ENCODE measurements around the gene ATP5PF. TPM values are rescaled to one million over a fixed set of nuclear protein-coding genes. Genes with fewer than 3 reads are reported as not detected.
"Not testable (repeated sequence)": the region's sequence is repeated elsewhere in the genome, so short reads cannot be mapped to it uniquely, and the experiment has no call there.

ATP5PF gene
- total RNA-seq (10 to 100 TPM; 35.7 to 41.6 TPM), total RNA-seq (12.4 to 22.7 reads per million in 2 donors)

GRCh38 chr21:25734904-25735645 lies at the start of gene ATP5PF, which contains the start of gene GABPA:
Gene ATP5PF (minus strand): TSS chr21:25734904. CDS start chr21:25729794, 5,110 bp downstream.
Gene GABPA (plus strand): TSS chr21:25734972. CDS start chr21:25741599, 6,627 bp downstream.
- ATAC-seq (peak; percentile 90), DNase-seq (peak; percentile 93 to 96 (median 95))
- peaks cover 5% of the 10 kb centered on the region for H3K36me3 Mint-ChIP-seq (ENCODE audit: low read depth)
- peaks cover 41% of the 10 kb centered on the region for H3K4me1 Mint-ChIP-seq
- no peaks in the 10 kb centered on the region for H3K9me3 ChIP-seq (ENCODE audit: control insufficient read depth, low read length, poor library complexity, severe bottlenecking)
- H3K27me3 Mint-ChIP-seq, result no peaks in the 10 kb centered on the region
- H3K27ac Mint-ChIP-seq, result peak within 1 kb of the TSS; percentile 99
- peak within 1 kb of the TSS; percentile 100 for H3K4me3 Mint-ChIP-seq

GRCh38 chr21:25778126-25778875 lies 43.6 kb upstream of the ATP5PF start:
- not testable (repeated sequence) for H3K27me3 Mint-ChIP-seq; DNase-seq; H3K36me3 Mint-ChIP-seq (ENCODE audit: low read depth); H3K4me1 Mint-ChIP-seq; H3K27ac Mint-ChIP-seq; H3K9me3 ChIP-seq (ENCODE audit: control insufficient read depth, low read length, poor library complexity, severe bottlenecking); ATAC-seq; H3K4me3 Mint-ChIP-seq

GRCh38 chr21:25776440-25776839 lies 41.7 kb upstream of the ATP5PF start:
- no peak for ATAC-seq
- no peaks in the 10 kb centered on the region for H3K9me3 ChIP-seq (ENCODE audit: control insufficient read depth, low read length, poor library complexity, severe bottlenecking)
- H3K36me3 Mint-ChIP-seq (ENCODE audit: low read depth), result no peaks in the 10 kb centered on the region
- DNase-seq, result no peak
- H3K4me1 Mint-ChIP-seq, result no peaks in the 10 kb centered on the region
- H3K27ac Mint-ChIP-seq, result no peak overlapping the region
- H3K4me3 Mint-ChIP-seq, result no peak overlapping the region
- peaks cover 6% of the 10 kb centered on the region for H3K27me3 Mint-ChIP-seq

GRCh38 chr21:25772686-25773085 lies 38.0 kb upstream of the ATP5PF start:
- Mint-ChIP-seq H3K27me3 (no peaks in the 10 kb centered on the region), H3K27ac (no peak overlapping the region), H3K36me3 (ENCODE audit: low read depth) (no peaks in the 10 kb centered on the region), H3K4me1 (no peaks in the 10 kb centered on the region), H3K4me3 (no peak overlapping the region)
- DNase-seq (no peak), ATAC-seq (no peak)
- no peaks in the 10 kb centered on the region for H3K9me3 ChIP-seq (ENCODE audit: control insufficient read depth, low read length, poor library complexity, severe bottlenecking)

- no peaks in the 10 kb centered on the region for H3K9me3 ChIP-seq (ENCODE audit: control insufficient read depth, low read length, poor library complexity, severe bottlenecking)
- Mint-ChIP-seq H3K4me3 (no peak overlapping the region), H3K36me3 (ENCODE audit: low read depth) (peaks cover 6% of the 10 kb centered on the region), H3K4me1 (peaks cover 4% of the 10 kb centered on the region), H3K27me3 (no peaks in the 10 kb centered on the region), H3K27ac (no peak overlapping the region)
- no peak for ATAC-seq
- no peak for DNase-seq
Measured at GRCh38 chr21:25767921-25768320, 33.2 kb upstream of the ATP5PF start.

- no peak for ATAC-seq
- no peaks in the 10 kb centered on the region for H3K9me3 ChIP-seq (ENCODE audit: control insufficient read depth, low read length, poor library complexity, severe bottlenecking)
- H3K4me1 Mint-ChIP-seq, result peaks cover 10% of the 10 kb centered on the region
- DNase-seq, result no peak
- no peaks in the 10 kb centered on the region for H3K27me3 Mint-ChIP-seq
- H3K36me3 Mint-ChIP-seq (ENCODE audit: low read depth), result peaks cover 14% of the 10 kb centered on the region
- no peak overlapping the region for H3K4me3 Mint-ChIP-seq
- H3K27ac Mint-ChIP-seq, result no peak overlapping the region
Measured at GRCh38 chr21:25764065-25764464, 29.4 kb upstream of the ATP5PF start.

GRCh38 chr21:25760677-25761076 lies 26.0 kb upstream of the ATP5PF start:
- ATAC-seq, result no peak
- H3K27ac Mint-ChIP-seq, result peak overlapping the region; percentile 43
- DNase-seq, result no peak
- H3K9me3 ChIP-seq (ENCODE audit: control insufficient read depth, low read length, poor library complexity, severe bottlenecking), result no peaks in the 10 kb centered on the region
- H3K36me3 Mint-ChIP-seq (ENCODE audit: low read depth), result peaks cover 17% of the 10 kb centered on the region
- H3K4me1 Mint-ChIP-seq, result peaks cover 19% of the 10 kb centered on the region
- no peaks in the 10 kb centered on the region for H3K27me3 Mint-ChIP-seq
- H3K4me3 Mint-ChIP-seq, result no peak overlapping the region

- ATAC-seq, result no peak
- peaks cover 14% of the 10 kb centered on the region for H3K36me3 Mint-ChIP-seq (ENCODE audit: low read depth)
- H3K27ac Mint-ChIP-seq, result no peak overlapping the region
- H3K27me3 Mint-ChIP-seq, result no peaks in the 10 kb centered on the region
- DNase-seq, result no peak
- H3K4me1 Mint-ChIP-seq, result peaks cover 25% of the 10 kb centered on the region
- H3K4me3 Mint-ChIP-seq, result no peak overlapping the region
- H3K9me3 ChIP-seq (ENCODE audit: control insufficient read depth, low read length, poor library complexity, severe bottlenecking), result no peaks in the 10 kb centered on the region
Measured at GRCh38 chr21:25760061-25760460, 25.4 kb upstream of the ATP5PF start.

- DNase-seq, result no peak
- H3K9me3 ChIP-seq (ENCODE audit: control insufficient read depth, low read length, poor library complexity, severe bottlenecking), result no peaks in the 10 kb centered on the region
- Mint-ChIP-seq H3K4me1 (peaks cover 25% of the 10 kb centered on the region), H3K4me3 (no peak overlapping the region), H3K36me3 (ENCODE audit: low read depth) (peaks cover 15% of the 10 kb centered on the region), H3K27ac (no peak overlapping the region), H3K27me3 (no peaks in the 10 kb centered on the region)
- no peak for ATAC-seq
Measured at GRCh38 chr21:25759573-25759972, 24.9 kb upstream of the ATP5PF start.

GRCh38 chr21:25757531-25757930 lies 22.8 kb upstream of the ATP5PF start:
- no peak overlapping the region for H3K27ac Mint-ChIP-seq
- H3K27me3 Mint-ChIP-seq, result no peaks in the 10 kb centered on the region
- H3K4me1 Mint-ChIP-seq, result peaks cover 30% of the 10 kb centered on the region
- H3K9me3 ChIP-seq (ENCODE audit: control insufficient read depth, low read length, poor library complexity, severe bottlenecking), result no peaks in the 10 kb centered on the region
- ATAC-seq (no peak), DNase-seq (no peak)
- peaks cover 23% of the 10 kb centered on the region for H3K36me3 Mint-ChIP-seq (ENCODE audit: low read depth)
- no peak overlapping the region for H3K4me3 Mint-ChIP-seq

- Mint-ChIP-seq H3K27ac (peak overlapping the region; percentile 57), H3K4me3 (peak overlapping the region; percentile 34), H3K27me3 (no peaks in the 10 kb centered on the region), H3K4me1 (peaks cover 31% of the 10 kb centered on the region), H3K36me3 (ENCODE audit: low read depth) (peaks cover 26% of the 10 kb centered on the region)
- H3K9me3 ChIP-seq (ENCODE audit: control insufficient read depth, low read length, poor library complexity, severe bottlenecking), result no peaks in the 10 kb centered on the region
- no peak for ATAC-seq
- no peak for DNase-seq
Measured at GRCh38 chr21:25756190-25756932, 21.7 kb upstream of the ATP5PF start.

GRCh38 chr21:25752416-25752815 lies 17.7 kb upstream of the ATP5PF start:
- H3K27me3 Mint-ChIP-seq, result no peaks in the 10 kb centered on the region
- peaks cover 20% of the 10 kb centered on the region for H3K36me3 Mint-ChIP-seq (ENCODE audit: low read depth)
- DNase-seq (no peak), ATAC-seq (no peak)
- H3K4me1 Mint-ChIP-seq, result peaks cover 29% of the 10 kb centered on the region
- H3K9me3 ChIP-seq (ENCODE audit: control insufficient read depth, low read length, poor library complexity, severe bottlenecking), result no peaks in the 10 kb centered on the region
- peak overlapping the region; percentile 51 for H3K27ac Mint-ChIP-seq
- H3K4me3 Mint-ChIP-seq, result no peak overlapping the region

- ATAC-seq, result no peak
- no peak for DNase-seq
- Mint-ChIP-seq H3K27me3 (no peaks in the 10 kb centered on the region), H3K4me3 (no peak overlapping the region), H3K27ac (peak overlapping the region; percentile 32), H3K4me1 (peaks cover 16% of the 10 kb centered on the region), H3K36me3 (ENCODE audit: low read depth) (peaks cover 18% of the 10 kb centered on the region)
- H3K9me3 ChIP-seq (ENCODE audit: control insufficient read depth, low read length, poor library complexity, severe bottlenecking), result no peaks in the 10 kb centered on the region
Measured at GRCh38 chr21:25750085-25750484, 15.4 kb upstream of the ATP5PF start.

Measured in T-helper 17 cell (primary cell).